HepG2 (cell line): Measurements from ENCODE around the gene SYNJ2. TPM values are rescaled to one million over a fixed set of nuclear protein-coding genes. Genes with fewer than 3 reads are reported as not detected.
A peak's percentile ranks its signal among the peaks of the same experiment; 100 is the strongest.

Source experiments
- ATAC-seq: fragments of 200-7000 bp; cut with Tn5 transposase; 3 replicates; pipeline ENCODE4 v1.9.1; 2020; ENCODE audit warnings: mild to moderate bottlenecking, moderate library complexity
- BruUV-seq: library from RNA; stranded (reverse); fragments of 400-500 nt; replicated peaks from 2 replicates; lab custom pipeline; 2021; lab: Mats Ljungman, UMichigan
- CTCF ChIA-PET: fragments of 300-600 bp; formaldehyde crosslinking; extraction: SDS; loops from one replicate; lab custom pipeline; 2021; ENCODE audit warnings: low total read pairs, inconsistent platforms, low intra/inter-chr PET ratio; lab: Yijun Ruan, JAX
- POLR2A ChIA-PET: fragments of 350-600 bp; sonication (Branson Sonifier 250); formaldehyde crosslinking; loops from one replicate; lab custom pipeline; 2020; ENCODE audit warnings: antibody characterized with exemption, inconsistent platforms; lab: Yijun Ruan, JAX
- DNase-seq: peaks from one replicate; pipeline ENCODE4 v3.0.0-alpha.2; 2015; ENCODE audit warnings: low spot score
- FAIRE-seq: peaks from 3 replicates; lab custom pipeline; 2011; peaks lifted over from hg19 to GRCh38; lab: Jason Lieb, UNC
- H2AFZ ChIP-seq: one replicate; pipeline ENCODE4 v1.6.1; 2011; ENCODE audit warnings: low read length, inconsistent platforms
- H3K27ac ChIP-seq: fragments of 300-600 bp; 3 replicates; pipeline ENCODE4 v1.8.0; 2011; ENCODE audit warnings: mixed run types, mild to moderate bottlenecking, mixed read lengths, low read length, inconsistent platforms; ENCODE audit not compliant: insufficient read depth; ENCODE audit errors: extremely low read length
- H3K27me3 ChIP-seq, 2 experiments: fragments of 200-600 bp in 1 of 2; 2 replicates in 1 of 2; 3 replicates in 1 of 2; pipeline versions ENCODE4 v1.6.0 to v1.8.0; 2011; ENCODE audit warnings: low read length in 2 of 2, mild to moderate bottlenecking in 2 of 2, moderate library complexity in 2 of 2, inconsistent platforms in 1 of 2; ENCODE audit not compliant: insufficient read depth in 2 of 2, control insufficient read depth in 1 of 2
- H3K36me3 ChIP-seq, 2 experiments: fragments of 200-600 bp in 1 of 2; replicated peaks in 1 of 2; 2 replicates in 1 of 2; 3 replicates in 1 of 2; pipeline versions ENCODE4 v1.5.1 to v1.8.0; 2011; ENCODE audit warnings: low read length in 2 of 2, inconsistent platforms in 1 of 2; ENCODE audit not compliant: insufficient read depth in 2 of 2, control insufficient read depth in 1 of 2
- H3K4me1 ChIP-seq: 2 replicates; pipeline ENCODE4 v1.5.1; 2012; ENCODE audit warnings: low read length, inconsistent platforms; ENCODE audit not compliant: insufficient read depth
- H3K4me2 ChIP-seq: 2 replicates; pipeline ENCODE4 v1.6.0; 2011; ENCODE audit warnings: low read depth, low read length, inconsistent platforms
- H3K4me3 ChIP-seq, 3 experiments: fragments of 200-600 bp in 1 of 3; sonication (generic), shearing (Covaris generic) in 1 of 3; replicated peaks in 1 of 3; 2 replicates each; pipeline ENCODE4 v1.5.1; 2011 to 2016; ENCODE audit warnings: low read length in 3 of 3, inconsistent platforms in 2 of 3, low read depth in 2 of 3, mild to moderate bottlenecking in 2 of 3, control low read depth in 1 of 3, mixed read lengths in 1 of 3; ENCODE audit not compliant: insufficient read depth in 1 of 3
- H3K79me2 ChIP-seq: one replicate; pipeline ENCODE4 v1.6.1; 2011; ENCODE audit warnings: low read length, inconsistent platforms; ENCODE audit not compliant: insufficient read depth
- H3K9ac ChIP-seq: 2 replicates; pipeline ENCODE4 v1.6.0; 2011; ENCODE audit warnings: mild to moderate bottlenecking, low read depth, low read length, inconsistent platforms; ENCODE audit not compliant: insufficient read depth
- H3K9me3 ChIP-seq: 2 replicates; pipeline ENCODE4 v1.5.1; 2012; ENCODE audit warnings: mild to moderate bottlenecking, low read length
- H4K20me1 ChIP-seq: 2 replicates; pipeline ENCODE4 v1.6.0; 2011; ENCODE audit warnings: inconsistent platforms, mild to moderate bottlenecking, low read length, moderate library complexity; ENCODE audit not compliant: insufficient read depth
- RBM22 ChIP-seq: fragments of 200-400 bp; formaldehyde crosslinking; optimal IDR thresholded peaks from 2 replicates; pipeline ENCODE3; 2017; ENCODE audit warnings: mild to moderate bottlenecking, low read length, moderate library complexity
- SAFB2 ChIP-seq: sonication (generic); formaldehyde crosslinking; IDR thresholded peaks from 2 replicates; pipeline ENCODE4 v1.5.1; 2020; ENCODE audit warnings: missing genetic modification reagents, low read depth, mild to moderate bottlenecking, borderline replicate concordance
- WGBS: methylation state at CpG from one replicate; pipeline ENCODE4 v1.1.6; 2017; ENCODE audit warnings: low lambda C conversion rate; 5-methylcytosine and 5-hydroxymethylcytosine counted together
- in situ Hi-C: cut with HindIII; loops from 2 replicates; pipeline ENCODE4 v1.10.0; 2017; ENCODE audit warnings: low pct_unique_long_range_greater_than_20kb; ENCODE audit not compliant: extremely low pct_ligation_motif_present
- intact Hi-C: fragments of 100-400 bp; cut with micrococcal nuclease; formaldehyde crosslinking; loops from one replicate; pipeline ENCODE4 v1.10.0; 2022; ENCODE audit not compliant: unreplicated experiment
- polyA plus RNA-seq, 8 experiments: library from polyadenylated mRNA; depleted of rRNA in 3 of 8; stranded (reverse) in 7 of 8; unstranded in 1 of 8; fragments of >200 nt; fragmentation: Illumina TruSeq in 4 of 8; extraction: Trizol in 4 of 8; gene quantifications; 2 replicates each; pipeline versions ENCODE4 v1.2.1 to v1.2.3, GENCODE V29; 2011 to 2016; ENCODE audit warnings: low read depth in 4 of 8, missing spikeins in 1 of 8, mixed read lengths in 1 of 8; ENCODE audit not compliant: insufficient read depth in 1 of 8
- total RNA-seq, 5 experiments: library from RNA; depleted of rRNA; stranded (reverse); fragments of >200 nt; fragmentation: Illumina TruSeq; extraction: Trizol; gene quantifications; 2 replicates each; pipeline ENCODE4 v1.2.3, GENCODE V29; 2016; ENCODE audit warnings: low read depth in 1 of 5
- TF ChIP-seq, protein P1 (sequence below): sonication (generic); formaldehyde crosslinking; IDR thresholded peaks from 2 replicates; pipeline ENCODE4 v1.4.0; 2020; ENCODE audit warnings: missing genetic modification reagents

SYNJ2 gene
- total and polyA plus RNA-seq, 2 of the 13 experiments (the other 11 are each of a cell fraction or from before 2014, with no cell fraction given), result 39.1 to 57.6 TPM

DNA sequence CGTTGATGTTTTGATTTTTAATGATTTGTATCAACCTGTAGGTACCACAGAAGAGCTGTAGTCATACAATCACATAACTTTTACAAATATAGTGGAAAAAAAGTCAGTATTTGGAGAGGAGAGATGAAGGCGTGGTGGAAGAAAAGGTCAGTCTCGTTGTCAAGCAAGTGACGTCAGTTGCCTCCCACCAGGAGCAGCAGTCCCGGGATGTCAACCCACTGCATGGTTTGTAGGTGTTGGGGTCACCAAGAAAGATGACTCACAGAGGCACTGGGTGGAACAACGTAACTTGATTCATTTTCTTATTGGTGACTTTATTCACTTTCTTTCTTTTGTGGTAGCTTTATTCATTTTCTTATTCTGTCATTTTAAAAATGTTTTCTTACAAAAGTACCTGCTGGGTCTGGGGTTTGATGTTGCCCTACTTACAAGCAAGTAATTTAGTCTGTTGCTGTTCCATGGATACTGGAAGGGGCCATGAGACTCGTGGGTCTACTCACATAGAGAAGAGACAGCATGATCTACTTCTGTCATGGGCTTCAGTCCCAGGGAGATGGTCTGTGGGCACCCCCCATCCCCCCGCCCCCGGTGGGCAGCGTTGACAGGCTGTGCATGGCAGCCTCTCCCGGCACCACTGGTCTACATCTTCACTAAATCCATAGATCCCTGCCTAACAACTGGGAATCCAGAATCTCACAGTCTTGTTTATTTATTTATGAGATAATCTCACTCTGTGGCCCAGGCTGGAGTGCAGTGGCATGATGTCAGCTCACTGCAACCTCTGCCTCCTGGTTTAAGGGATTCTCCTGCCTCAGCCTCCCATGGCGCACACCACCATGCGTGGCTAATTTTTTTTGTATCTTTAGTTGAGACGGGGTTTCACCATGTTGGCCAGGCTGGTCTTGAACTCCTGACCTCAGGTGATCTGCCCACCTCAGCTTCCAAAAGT is 36.4 kb upstream of the SYNJ2 start:
- H3K4me1 ChIP-seq, result no peaks in the 10 kb centered on the region
- FAIRE-seq, result no peak
- in situ Hi-C loops (loop anchor here (5.0 kb wide), 1 partner anchor 188 kb away; no protein-coding TSS in a partner anchor), intact Hi-C loops (no loop called here)
- ChIA-PET POLR2A (no interaction called here), CTCF (no interaction called here)
- ATAC-seq, result no peak
- H3K36me3 ChIP-seq, result peaks cover 16 to 42% of the 10 kb centered on the region in 2 experiments; a peak in 4 of 5 replicates
- H3K4me2 ChIP-seq, result no peak overlapping the region
- H3K4me3 ChIP-seq, result no peak overlapping the region
- H3K9me3 ChIP-seq, result no peaks in the 10 kb centered on the region
- no peaks in the 10 kb centered on the region for H3K79me2 ChIP-seq
- TF ChIP-seq, protein P1, sequence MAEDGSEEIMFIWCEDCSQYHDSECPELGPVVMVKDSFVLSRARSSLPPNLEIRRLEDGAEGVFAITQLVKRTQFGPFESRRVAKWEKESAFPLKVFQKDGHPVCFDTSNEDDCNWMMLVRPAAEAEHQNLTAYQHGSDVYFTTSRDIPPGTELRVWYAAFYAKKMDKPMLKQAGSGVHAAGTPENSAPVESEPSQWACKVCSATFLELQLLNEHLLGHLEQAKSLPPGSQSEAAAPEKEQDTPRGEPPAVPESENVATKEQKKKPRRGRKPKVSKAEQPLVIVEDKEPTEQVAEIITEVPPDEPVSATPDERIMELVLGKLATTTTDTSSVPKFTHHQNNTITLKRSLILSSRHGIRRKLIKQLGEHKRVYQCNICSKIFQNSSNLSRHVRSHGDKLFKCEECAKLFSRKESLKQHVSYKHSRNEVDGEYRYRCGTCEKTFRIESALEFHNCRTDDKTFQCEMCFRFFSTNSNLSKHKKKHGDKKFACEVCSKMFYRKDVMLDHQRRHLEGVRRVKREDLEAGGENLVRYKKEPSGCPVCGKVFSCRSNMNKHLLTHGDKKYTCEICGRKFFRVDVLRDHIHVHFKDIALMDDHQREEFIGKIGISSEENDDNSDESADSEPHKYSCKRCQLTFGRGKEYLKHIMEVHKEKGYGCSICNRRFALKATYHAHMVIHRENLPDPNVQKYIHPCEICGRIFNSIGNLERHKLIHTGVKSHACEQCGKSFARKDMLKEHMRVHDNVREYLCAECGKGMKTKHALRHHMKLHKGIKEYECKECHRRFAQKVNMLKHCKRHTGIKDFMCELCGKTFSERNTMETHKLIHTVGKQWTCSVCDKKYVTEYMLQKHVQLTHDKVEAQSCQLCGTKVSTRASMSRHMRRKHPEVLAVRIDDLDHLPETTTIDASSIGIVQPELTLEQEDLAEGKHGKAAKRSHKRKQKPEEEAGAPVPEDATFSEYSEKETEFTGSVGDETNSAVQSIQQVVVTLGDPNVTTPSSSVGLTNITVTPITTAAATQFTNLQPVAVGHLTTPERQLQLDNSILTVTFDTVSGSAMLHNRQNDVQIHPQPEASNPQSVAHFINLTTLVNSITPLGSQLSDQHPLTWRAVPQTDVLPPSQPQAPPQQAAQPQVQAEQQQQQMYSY (CRISPR knock-in tag), result no peak
- TF ChIP-seq SAFB2 (no peak), RBM22 (peak; percentile 23)
- no peaks in the 10 kb centered on the region for H3K27me3 ChIP-seq
- DNase-seq, result no peak
- no TSS peak for BruUV-seq
- H3K27ac ChIP-seq, result no peak overlapping the region
- whole genome bisulfite sequencing, result 95% methylated on average over 14 of the region's 14 CpGs
- no peak overlapping the region for H3K9ac ChIP-seq
- H4K20me1 ChIP-seq, result no peaks in the 10 kb centered on the region
- H2AFZ ChIP-seq, result no peak overlapping the region
